ENCODE results near the gene ZNF407. TPM values are rescaled to one million over a fixed set of nuclear protein-coding genes. Genes with fewer than 3 reads are reported as not detected.

Gene ZNF407
- total and polyA plus RNA-seq, 9 donors: 5.3 to 22.3 (median 18.7) TPM

- no peaks in the 10 kb centered on the region for H3K27me3 ChIP-seq
- no peak for TF ChIP-seq CTCF (IDR thresholded peaks at IDR 0.05)
- no peak for TF ChIP-seq EP300 (IDR thresholded peaks at IDR 0.05)
- TF ChIP-seq POLR2A (IDR thresholded peaks at IDR 0.05): no peak
- no peak overlapping the region for H3K4me3 ChIP-seq
- DNase-seq: no peak
- no peaks in the 10 kb centered on the region for H3K9me3 ChIP-seq
- H3K36me3 ChIP-seq: no peaks in the 10 kb centered on the region
- intact Hi-C loops (cut with DNase I): loop anchor here in 3 of 4 donors (10.0 kb wide), 2 partner anchors 197 to 357 kb away; no protein-coding TSS in a partner anchor
- H3K4me1 ChIP-seq (ENCODE audit: insufficient read depth): peaks cover 2% of the 10 kb centered on the region
- no peak overlapping the region for H3K27ac ChIP-seq
- WGBS, 3 donors: 14 to 23% (median 19%) methylated on average over 3 of the region's 3 CpGs
These were observed 46.2 kb upstream of the ZNF407 start for GRCh38 chr18:74551452-74551851.

DNA sequence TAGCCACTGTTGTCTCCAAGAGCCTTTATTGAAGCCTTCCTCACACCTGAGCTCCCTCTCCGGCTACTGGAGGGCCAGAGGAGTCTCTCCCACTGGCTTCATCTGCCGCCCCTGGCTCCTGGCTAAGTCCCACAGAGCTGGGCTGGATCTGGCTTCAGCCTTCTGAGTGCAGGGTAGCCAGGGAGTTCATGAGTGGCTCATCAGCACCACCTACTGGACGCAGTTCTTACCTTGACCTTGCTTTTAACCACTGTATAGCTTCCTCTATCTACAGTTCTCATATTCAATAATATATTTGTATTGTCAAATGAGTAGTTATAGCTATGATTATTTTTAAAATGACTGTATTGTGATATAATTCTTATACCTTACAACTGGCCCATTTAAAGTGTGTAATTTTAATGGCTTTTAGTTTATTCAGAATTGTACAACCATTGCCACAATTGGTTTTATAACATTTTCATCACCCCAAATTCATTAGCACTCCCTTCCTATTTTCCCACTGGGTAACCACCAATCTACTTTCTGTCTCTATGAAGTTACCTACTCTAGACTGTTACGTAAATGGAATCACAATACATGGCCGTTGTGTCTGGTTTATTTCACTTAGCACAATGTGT lies 45.6 kb upstream of the ZNF407 start:
- Histone ChIP-seq H3K4me3 (no peak overlapping the region), H3K27ac (no peak overlapping the region), H3K4me1 (ENCODE audit: insufficient read depth) (peaks cover 2% of the 10 kb centered on the region), H3K9me3 (no peaks in the 10 kb centered on the region), H3K36me3 (no peaks in the 10 kb centered on the region), H3K27me3 (no peaks in the 10 kb centered on the region)
- intact Hi-C loops (cut with DNase I): loop anchor here in 3 of 4 donors (10.0 kb wide), 2 partner anchors 197 to 357 kb away; no protein-coding TSS in a partner anchor
- TF ChIP-seq CTCF (IDR thresholded peaks at IDR 0.05): peak in 2 of 3 donors; percentile 30 to 46
- no peak for TF ChIP-seq EP300 (IDR thresholded peaks at IDR 0.05)
- WGBS, 3 donors: 23 to 24% (median 23%) methylated on average over 5 of the region's 5 CpGs
- peak; percentile 51 to 76 (median 69) for DNase-seq

- DNase-seq: no peak
- no peak for TF ChIP-seq EP300 (IDR thresholded peaks at IDR 0.05)
- TF ChIP-seq POLR2A (IDR thresholded peaks at IDR 0.05): no peak
- TF ChIP-seq CTCF (IDR thresholded peaks at IDR 0.05): no peak
- Histone ChIP-seq H3K4me3 (no peak overlapping the region), H3K9me3 (no peaks in the 10 kb centered on the region), H3K4me1 (ENCODE audit: insufficient read depth) (peaks cover 2% of the 10 kb centered on the region), H3K27ac (no peak overlapping the region), H3K36me3 (no peaks in the 10 kb centered on the region), H3K27me3 (no peaks in the 10 kb centered on the region)
- intact Hi-C loops (cut with DNase I): loop anchor here in 3 of 4 donors (10.0 kb wide), 2 partner anchors 201 to 361 kb away; no protein-coding TSS in a partner anchor
- WGBS, 3 donors: 68 to 81% (median 72%) methylated on average over 11 of the region's 11 CpGs
These were observed 41.5 kb upstream of the ZNF407 start for GRCh38 chr18:74556126-74556525.

- 57 to 85% (median 82%) methylated on average over 4 of the region's 4 CpGs for WGBS, 3 donors
- intact Hi-C loops (cut with DNase I): loop anchor here in 3 of 4 donors (10.0 kb wide), 2 partner anchors 203 to 363 kb away; no protein-coding TSS in a partner anchor
- Histone ChIP-seq H3K36me3 (no peaks in the 10 kb centered on the region), H3K4me3 (no peak overlapping the region), H3K27ac (no peak overlapping the region), H3K4me1 (ENCODE audit: insufficient read depth) (no peaks in the 10 kb centered on the region), H3K27me3 (no peaks in the 10 kb centered on the region), H3K9me3 (no peaks in the 10 kb centered on the region)
- no peak for DNase-seq
- no peak for TF ChIP-seq EP300 (IDR thresholded peaks at IDR 0.05)
- no peak for TF ChIP-seq CTCF (IDR thresholded peaks at IDR 0.05)
- no peak for TF ChIP-seq POLR2A (IDR thresholded peaks at IDR 0.05)
These were observed 39.6 kb upstream of the ZNF407 start for GRCh38 chr18:74558096-74558495.
